MM.1S (cell line): ENCODE data around the gene NUDT21.

Experiments
- DNase-seq: peaks from one replicate; pipeline ENCODE4 v3.0.0-alpha.2; 2015
- H2AFZ ChIP-seq: fragments of 300-600 bp; sonication (generic); 2 replicates; pipeline ENCODE4 v1.6.0; 2016; ENCODE audit warnings: antibody characterized with exemption, low read length
- H3F3A ChIP-seq: fragments of 300-600 bp; sonication (generic); 2 replicates; pipeline ENCODE4 v1.6.1; 2016; ENCODE audit warnings: mild to moderate bottlenecking, antibody characterized with exemption, low read length, moderate library complexity, mixed read lengths; ENCODE audit not compliant: insufficient read depth
- H3K27ac ChIP-seq: fragments of 300-600 bp; sonication (generic); 2 replicates; pipeline ENCODE4 v1.5.1; 2016; ENCODE audit warnings: mild to moderate bottlenecking, low read length
- H3K27me3 ChIP-seq: fragments of 300-600 bp; sonication (generic); replicated peaks from 2 replicates; pipeline ENCODE4 v1.6.0; 2016; ENCODE audit warnings: low read length; ENCODE audit not compliant: insufficient read depth
- H3K36me3 ChIP-seq: fragments of 300-600 bp; sonication (generic); replicated peaks from 2 replicates; pipeline ENCODE4 v1.6.1; 2016; ENCODE audit warnings: mild to moderate bottlenecking, low read length, mixed read lengths; ENCODE audit not compliant: insufficient read depth
- H3K4me1 ChIP-seq: fragments of 300-600 bp; sonication (generic); 2 replicates; pipeline ENCODE4 v1.6.1; 2016; ENCODE audit warnings: low read length, mixed read lengths
- H3K4me2 ChIP-seq: fragments of 300-600 bp; sonication (generic); 2 replicates; pipeline ENCODE4 v1.6.0; 2016; ENCODE audit warnings: low read depth, low read length
- H3K4me3 ChIP-seq: fragments of 300-600 bp; sonication (generic); 2 replicates; pipeline ENCODE4 v1.5.1; 2016; ENCODE audit warnings: low read length, mixed read lengths
- H3K79me2 ChIP-seq: fragments of 300-600 bp; sonication (generic); 2 replicates; pipeline ENCODE4 v1.6.1; 2016; ENCODE audit warnings: mixed run types, low read length, mixed read lengths
- H3K9ac ChIP-seq: fragments of 300-600 bp; sonication (generic); 2 replicates; pipeline ENCODE4 v1.6.1; 2016; ENCODE audit warnings: low read length, mixed read lengths
- H3K9me2 ChIP-seq: fragments of 300-600 bp; sonication (generic); replicated peaks from 2 replicates; pipeline ENCODE4 v1.6.1; 2016; ENCODE audit warnings: mild to moderate bottlenecking, low read length, mixed read lengths; ENCODE audit not compliant: insufficient read depth
- H3K9me3 ChIP-seq: fragments of 300-600 bp; sonication (generic); replicated peaks from 2 replicates; pipeline ENCODE4 v1.6.1; 2016; ENCODE audit warnings: mild to moderate bottlenecking, low read length, mixed read lengths; ENCODE audit not compliant: insufficient read depth
- H4K20me1 ChIP-seq: fragments of 300-600 bp; sonication (generic); 2 replicates; pipeline ENCODE4 v1.6.1; 2016; ENCODE audit warnings: mild to moderate bottlenecking, low read length, moderate library complexity, mixed read lengths; ENCODE audit not compliant: insufficient read depth
- CTCF ChIP-seq: fragments of 300-600 bp; sonication (generic); IDR thresholded peaks from 2 replicates; pipeline ENCODE4 v1.5.1; 2016; ENCODE audit warnings: antibody characterized with exemption, low read length, mixed read lengths
- EZH2 ChIP-seq: fragments of 300-600 bp; sonication (generic); optimal IDR thresholded peaks from 2 replicates; pipeline ENCODE3; 2017; ENCODE audit warnings: low read depth, mild to moderate bottlenecking, antibody characterized with exemption, low read length, mixed read lengths
- EZH2phosphoT487 ChIP-seq: fragments of 300-600 bp; sonication (generic); IDR thresholded peaks from 2 replicates; pipeline ENCODE4 v1.6.1; 2018; ENCODE audit warnings: antibody characterized with exemption, low read length

The NUDT21 gene

GRCh38 chr16:56479469-56479868 is 28.3 kb upstream of the NUDT21 start:
- no peak overlapping the region for H3K27ac ChIP-seq
- TF ChIP-seq EZH2phosphoT487 (no peak), CTCF (no peak), EZH2 (no peak)
- no peak for DNase-seq
- H3K79me2 ChIP-seq, result no peaks in the 10 kb centered on the region
- no peak overlapping the region for H3K4me2 ChIP-seq
- no peak overlapping the region for H3K9ac ChIP-seq
- H4K20me1 ChIP-seq, result no peaks in the 10 kb centered on the region
- no peaks in the 10 kb centered on the region for H3K9me2 ChIP-seq
- no peaks in the 10 kb centered on the region for H3F3A ChIP-seq
- H3K36me3 ChIP-seq, result peaks cover 5% of the 10 kb centered on the region
- H3K9me3 ChIP-seq, result no peaks in the 10 kb centered on the region
- H3K27me3 ChIP-seq, result no peaks in the 10 kb centered on the region
- no peaks in the 10 kb centered on the region for H3K4me1 ChIP-seq
- H2AFZ ChIP-seq, result no peak overlapping the region
- no peak overlapping the region for H3K4me3 ChIP-seq

- Histone ChIP-seq H3K4me1 (no peaks in the 10 kb centered on the region), H4K20me1 (no peaks in the 10 kb centered on the region), H3K9ac (no peak overlapping the region), H2AFZ (no peak overlapping the region), H3K36me3 (peaks cover 5% of the 10 kb centered on the region), H3K27ac (no peak overlapping the region), H3K9me3 (no peaks in the 10 kb centered on the region), H3K27me3 (no peaks in the 10 kb centered on the region), H3F3A (no peaks in the 10 kb centered on the region), H3K4me2 (no peak overlapping the region), H3K9me2 (no peaks in the 10 kb centered on the region), H3K79me2 (no peaks in the 10 kb centered on the region), H3K4me3 (no peak overlapping the region)
- DNase-seq, result no peak
- TF ChIP-seq EZH2phosphoT487, result no peak
- no peak for TF ChIP-seq EZH2
- no peak for TF ChIP-seq CTCF
Observed at GRCh38 chr16:56478281-56479049, 27.3 kb upstream of the NUDT21 start.

- no peak overlapping the region for H3K27ac ChIP-seq
- H2AFZ ChIP-seq, result no peak overlapping the region
- no peaks in the 10 kb centered on the region for H3K79me2 ChIP-seq
- H3K9me2 ChIP-seq, result no peaks in the 10 kb centered on the region
- no peaks in the 10 kb centered on the region for H4K20me1 ChIP-seq
- peaks cover 8% of the 10 kb centered on the region for H3K36me3 ChIP-seq
- no peak overlapping the region for H3K9ac ChIP-seq
- H3K4me2 ChIP-seq, result no peak overlapping the region
- TF ChIP-seq EZH2 (no peak), EZH2phosphoT487 (no peak), CTCF (no peak)
- DNase-seq, result no peak
- no peaks in the 10 kb centered on the region for H3F3A ChIP-seq
- H3K4me3 ChIP-seq, result no peak overlapping the region
- no peaks in the 10 kb centered on the region for H3K4me1 ChIP-seq
- no peaks in the 10 kb centered on the region for H3K27me3 ChIP-seq
- H3K9me3 ChIP-seq, result no peaks in the 10 kb centered on the region
Observed at GRCh38 chr16:56477096-56477878, 26.2 kb upstream of the NUDT21 start.
